Activated effector memory CD4-positive, alpha-beta T cell treated with Interleukin-2 at 50 U/mL for 16 hours (primary cell): ENCODE data around the gene KLK3.

Experiments used
- DNase-seq: peaks from one replicate; pipeline ENCODE4 v3.0.0-alpha.2; 2020

The KLK3 gene

GRCh38 chr19:50832666-50833065 lies 22.0 kb upstream of the KLK3 start:
- DNase-seq, result no peak

- no peak for DNase-seq
Measured at GRCh38 chr19:50833117-50833801, 21.5 kb upstream of the KLK3 start, which contains the start of gene KLK15. TSS of gene KLK15 (minus strand) at chr19:50833574. CDS start at chr19:50831492, 2,082 bp downstream.

- DNase-seq, result no peak
Measured at GRCh38 chr19:50833802-50834167, 20.9 kb upstream of the KLK3 start.

- DNase-seq, result no peak
Measured at GRCh38 chr19:50835103-50835784, 19.5 kb upstream of the KLK3 start.

GRCh38 chr19:50835785-50836542 lies 18.8 kb upstream of the KLK3 start:
- DNase-seq, result peak; percentile 48

- no peak for DNase-seq
Measured at GRCh38 chr19:50836543-50837195, 18.0 kb upstream of the KLK3 start.

GRCh38 chr19:50837300-50837699 lies 17.4 kb upstream of the KLK3 start:
- no peak for DNase-seq

- DNase-seq, result no peak
Measured at GRCh38 chr19:50838239-50838638, 16.5 kb upstream of the KLK3 start.

- DNase-seq, result no peak
Measured at GRCh38 chr19:50839712-50840655, 14.7 kb upstream of the KLK3 start.

- DNase-seq, result no peak
Measured at GRCh38 chr19:50842130-50842529, 12.6 kb upstream of the KLK3 start.

- no peak for DNase-seq
Measured at GRCh38 chr19:50843205-50843604, 11.5 kb upstream of the KLK3 start.

GRCh38 chr19:50843701-50844221 lies 11.0 kb upstream of the KLK3 start:
- DNase-seq, result no peak

GRCh38 chr19:50844296-50844935 lies 10.3 kb upstream of the KLK3 start:
- no peak for DNase-seq

GRCh38 chr19:50850738-50851137 lies 4.0 kb upstream of the KLK3 start:
- DNase-seq, result no peak

GRCh38 chr19:50851620-50852019 lies 3.1 kb upstream of the KLK3 start:
- no peak for DNase-seq

GRCh38 chr19:50857366-50857765 lies 2.7 kb downstream of the KLK3 start:
- DNase-seq, result no peak

- DNase-seq, result no peak
Measured at GRCh38 chr19:50858886-50859285, 4.2 kb downstream of the KLK3 start.

GRCh38 chr19:50859849-50860248 lies 5.1 kb downstream of the KLK3 start:
- no peak for DNase-seq

- DNase-seq, result no peak
Measured at GRCh38 chr19:50861010-50861409, 6.3 kb downstream of the KLK3 start.

- no peak for DNase-seq
Measured at GRCh38 chr19:50861496-50862286, 7.0 kb downstream of the KLK3 start.

GRCh38 chr19:50869479-50869878 lies 14.8 kb downstream of the KLK3 start:
- DNase-seq, result no peak
